H54 (cell line): Measurements from ENCODE around the gene ARHGAP45.
"Not testable (repeated sequence)": the region's sequence is repeated elsewhere in the genome, so short reads cannot be mapped to it uniquely, and the experiment has no call there.

Experiments
- DNase-seq: peaks from one replicate; pipeline ENCODE4 v3.0.0; 2011; ENCODE audit warnings: low spot score, mixed read lengths; ENCODE audit not compliant: insufficient read length
- FAIRE-seq: peaks from 3 replicates; lab custom pipeline; 2011; peaks lifted over from hg19 to GRCh38; lab: Jason Lieb, UNC
- POLR2A ChIP-seq: IDR thresholded peaks from 2 replicates; pipeline ENCODE4 v1.6.1; 2011; ENCODE audit warnings: low read depth, mild to moderate bottlenecking, low read length

ARHGAP45 gene

DNA sequence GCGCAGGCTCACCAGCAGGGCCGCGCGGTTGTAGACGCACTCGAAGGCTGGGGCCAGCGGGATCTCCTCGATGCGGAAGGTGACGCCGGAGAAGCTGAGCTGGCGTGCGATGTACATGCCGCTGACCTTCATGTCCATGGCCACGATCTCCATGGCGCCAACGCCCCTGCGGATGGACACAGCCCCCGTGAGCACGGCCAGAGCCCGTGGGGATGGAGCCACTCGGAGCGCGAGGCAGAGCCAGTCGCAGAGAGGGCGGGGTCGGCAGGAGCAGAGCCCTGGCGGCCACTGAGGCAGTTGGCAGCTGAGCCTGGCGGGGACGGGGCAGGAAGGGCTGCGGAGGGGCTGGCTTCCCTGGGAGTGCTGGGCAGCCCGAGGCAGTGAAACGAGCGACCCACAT, 52.0 kb downstream of the ARHGAP45 start:
- no peak for DNase-seq
- FAIRE-seq: no peak
- TF ChIP-seq POLR2A: no peak

GRCh38 chr19:1119475-1120217, 52.7 kb downstream of the ARHGAP45 start:
- DNase-seq: no peak
- TF ChIP-seq POLR2A: no peak
- no peak for FAIRE-seq

DNA sequence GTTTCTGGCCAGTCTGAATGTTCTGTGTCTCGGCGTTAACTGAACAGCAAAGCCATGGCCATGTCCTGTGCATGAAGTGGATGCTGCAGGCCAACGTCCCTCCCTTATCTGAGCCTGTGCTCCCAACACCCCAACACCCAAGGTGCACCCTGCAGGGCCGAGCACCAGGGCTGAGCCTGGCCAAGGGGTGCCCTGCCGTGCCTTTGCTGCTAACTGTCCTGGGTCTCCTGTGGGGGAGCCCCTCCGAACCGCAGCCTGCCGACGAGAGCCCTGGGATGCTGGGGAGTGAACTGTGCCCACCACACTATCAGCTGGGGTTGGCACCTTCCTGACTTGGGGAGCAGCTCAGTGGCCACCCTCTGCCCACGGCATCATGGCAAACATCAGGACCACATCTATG, 54.4 kb downstream of the ARHGAP45 start:
- FAIRE-seq (no peak), DNase-seq (no peak)
- no peak for TF ChIP-seq POLR2A

- FAIRE-seq (no peak), DNase-seq (no peak)
- no peak for TF ChIP-seq POLR2A
These were observed 55.3 kb downstream of the ARHGAP45 start for GRCh38 chr19:1122021-1122971.

DNA sequence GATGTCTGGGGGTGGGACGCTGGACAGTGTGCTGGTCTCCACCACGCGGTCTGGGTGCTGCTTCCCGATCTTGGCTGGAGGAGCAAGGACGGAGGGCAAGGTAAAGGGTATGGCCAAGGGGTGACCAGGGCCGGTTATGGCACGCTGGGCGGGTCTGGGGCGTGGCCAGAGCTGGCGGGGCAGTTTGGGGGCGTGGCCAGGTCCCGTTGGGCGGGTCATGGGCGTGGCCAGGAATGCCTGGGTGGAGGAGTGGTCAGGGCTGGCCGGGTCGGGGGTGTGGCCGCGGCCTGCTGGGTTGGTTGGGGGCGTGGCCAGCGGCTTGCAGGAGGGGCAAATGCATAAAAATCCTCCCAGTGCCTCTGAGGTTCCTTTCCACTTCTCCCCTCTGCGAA, 56.0 kb downstream of the ARHGAP45 start:
- FAIRE-seq: no peak
- no peak for TF ChIP-seq POLR2A
- DNase-seq: peak; percentile 92

GRCh38 chr19:1123381-1123780, 56.4 kb downstream of the ARHGAP45 start:
- no peak for FAIRE-seq

GRCh38 chr19:1123885-1124677, 57.1 kb downstream of the ARHGAP45 start:
- FAIRE-seq: no peak

More at GRCh38 chr19:1123381-1123780, 56.4 kb downstream of the ARHGAP45 start:
- DNase-seq: no peak
- no peak for TF ChIP-seq POLR2A

GRCh38 chr19:1125601-1126467, 58.9 kb downstream of the ARHGAP45 start:
- DNase-seq (peak; percentile 89), FAIRE-seq (no peak)

More at GRCh38 chr19:1123885-1124677, 57.1 kb downstream of the ARHGAP45 start:
- DNase-seq: no peak
- no peak for TF ChIP-seq POLR2A

DNA sequence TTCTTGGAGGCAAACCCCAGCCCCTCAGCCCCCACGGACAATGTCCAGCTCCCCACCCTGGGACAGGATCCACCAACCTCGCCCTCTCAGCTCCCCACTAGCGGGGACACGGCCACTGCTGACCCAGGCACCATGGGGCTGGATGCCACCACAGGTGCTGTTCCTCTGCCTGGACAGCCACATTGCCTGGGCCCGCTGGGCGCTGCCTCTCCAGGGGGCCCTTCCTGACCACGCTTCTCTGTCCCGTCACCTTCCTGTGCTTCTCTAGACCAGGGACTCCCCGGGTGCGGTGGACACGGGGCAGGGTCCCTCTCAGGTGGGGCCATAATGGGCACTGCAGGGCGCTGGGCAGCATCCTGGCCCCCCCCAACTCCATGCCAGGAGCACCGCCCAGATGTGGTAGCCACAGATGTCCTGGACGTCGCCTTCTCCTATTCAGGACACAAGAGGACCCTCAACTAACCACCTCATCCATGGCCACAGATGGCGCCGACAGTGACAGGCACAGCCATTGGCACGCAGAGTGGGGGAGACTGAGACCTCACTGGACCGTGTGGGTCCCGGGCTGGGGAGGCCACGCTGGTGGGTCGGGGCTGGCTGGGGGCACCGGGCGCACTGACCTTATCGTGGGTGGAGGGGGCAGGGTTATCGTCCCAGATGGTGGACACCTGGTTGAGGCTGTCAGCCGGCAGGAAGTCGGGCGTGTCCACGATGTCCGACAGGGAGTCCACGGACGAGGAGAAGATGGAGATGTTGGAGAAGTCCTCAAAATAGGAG, 60.2 kb downstream of the ARHGAP45 start:
- FAIRE-seq (no peak), DNase-seq (no peak)
- no peak for TF ChIP-seq POLR2A

More at GRCh38 chr19:1125601-1126467, 58.9 kb downstream of the ARHGAP45 start:
- TF ChIP-seq POLR2A: no peak

- TF ChIP-seq POLR2A: no peak
- DNase-seq (no peak), FAIRE-seq (no peak)
These were observed 61.1 kb downstream of the ARHGAP45 start for GRCh38 chr19:1128106-1128505.

DNA sequence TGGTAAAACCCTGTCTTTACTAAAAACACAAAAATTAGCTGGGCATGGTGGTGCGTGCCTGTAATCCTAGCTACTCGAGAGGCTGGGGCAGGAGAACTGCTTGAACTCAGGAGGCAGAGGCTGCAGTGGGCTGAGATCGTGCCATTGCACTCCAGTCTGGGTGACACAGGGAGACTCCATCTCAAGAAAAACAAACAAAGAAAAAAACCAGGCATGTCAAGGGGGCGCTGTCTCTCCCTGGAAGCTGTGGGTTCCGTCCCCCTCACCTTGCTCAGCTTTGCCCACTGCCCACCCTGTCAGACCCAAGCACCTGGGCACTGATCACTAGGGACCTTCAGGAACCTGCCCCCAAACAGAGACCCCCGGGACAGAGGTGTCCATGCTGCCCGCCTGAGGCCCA, 62.1 kb downstream of the ARHGAP45 start:
- FAIRE-seq, DNase-seq: not testable (repeated sequence)

DNA sequence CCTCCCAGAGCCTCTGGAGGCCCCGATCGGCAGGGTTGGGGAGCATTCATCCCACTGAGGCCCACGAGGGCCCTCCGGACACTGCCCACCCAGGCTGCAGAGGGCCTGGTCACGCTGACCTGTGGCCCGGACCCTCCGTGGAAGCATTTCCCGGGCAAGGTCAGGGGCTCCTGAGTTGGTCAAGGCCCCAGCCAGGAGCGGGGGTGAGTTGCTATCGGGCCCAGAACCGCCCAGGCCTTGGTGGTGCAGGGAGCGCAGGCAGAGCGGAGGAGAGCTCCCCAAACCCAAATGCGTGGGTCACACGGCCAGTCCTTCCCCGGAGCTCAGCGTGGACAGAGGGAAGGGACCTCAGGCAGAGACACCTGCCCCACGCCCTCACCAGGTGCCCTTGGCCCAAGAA, 62.6 kb downstream of the ARHGAP45 start:
- DNase-seq (no peak), FAIRE-seq (no peak)
- TF ChIP-seq POLR2A: no peak
